ENCODE results near the gene FOXP1.
"Not testable (repeated sequence)": the region's sequence is repeated elsewhere in the genome, so short reads cannot be mapped to it uniquely, and the experiment has no call there.

Gene FOXP1

DNA sequence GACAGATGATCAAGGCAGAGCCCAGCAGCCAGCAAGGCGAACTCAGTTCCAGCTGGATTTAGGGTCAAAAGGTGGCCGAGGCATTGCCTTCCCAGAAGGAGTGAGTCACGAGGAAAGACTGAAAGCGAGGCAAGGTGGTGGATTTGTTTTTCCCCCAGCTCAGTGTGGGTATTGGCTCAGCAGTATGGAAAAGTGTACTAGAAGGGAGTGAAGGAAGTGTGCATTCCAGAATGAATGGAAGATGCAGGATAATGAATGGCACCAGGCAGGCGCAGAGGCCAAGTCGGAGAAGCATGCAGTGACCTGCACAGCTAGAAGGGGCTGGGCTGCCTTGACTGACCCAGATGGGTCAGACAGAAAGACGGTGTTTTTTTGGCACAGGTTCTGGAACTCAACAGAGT lies 46.3 kb downstream of the FOXP1 start:
- Mint-ChIP-seq H3K27me3 (no peaks in the 10 kb centered on the region), H3K9me3 (ENCODE audit: low read depth) (no peaks in the 10 kb centered on the region), H3K36me3 (peaks cover 7% of the 10 kb centered on the region), H3K27ac (no peak overlapping the region), H3K4me3 (no peak overlapping the region), H3K4me1 (ENCODE audit: low read depth) (peaks cover 10% of the 10 kb centered on the region)

DNA sequence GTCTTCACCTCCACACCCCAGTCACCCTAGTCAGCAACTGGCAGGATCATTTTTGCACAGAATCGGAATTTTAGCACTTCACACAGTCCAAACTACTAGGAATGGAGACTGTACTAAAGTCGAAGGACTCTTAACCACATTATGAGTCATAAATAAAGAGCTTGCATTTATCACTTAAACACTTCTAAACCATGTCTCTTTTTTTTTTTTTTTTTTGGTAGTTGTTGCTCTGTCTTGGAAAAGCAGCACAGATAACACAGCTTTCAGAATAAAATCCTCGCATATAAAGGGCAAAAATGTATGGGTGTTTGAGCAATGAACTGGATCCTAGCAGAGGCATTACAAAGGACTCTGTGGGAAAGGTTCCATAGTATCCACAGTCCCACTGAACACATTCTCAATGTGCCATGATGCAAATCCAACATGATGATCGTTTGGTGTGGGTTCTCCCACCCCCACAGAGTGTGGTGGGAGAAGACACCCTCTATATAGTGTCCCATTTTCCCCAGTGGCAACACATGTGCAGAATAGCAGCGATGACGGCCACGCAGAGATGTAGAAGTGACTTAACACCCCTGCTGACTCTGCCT lies 47.1 kb downstream of the FOXP1 start:
- H3K27ac Mint-ChIP-seq: no peak overlapping the region
- H3K4me1 Mint-ChIP-seq (ENCODE audit: low read depth): peaks cover 7% of the 10 kb centered on the region
- no peaks in the 10 kb centered on the region for H3K27me3 Mint-ChIP-seq
- H3K4me3 Mint-ChIP-seq: no peak overlapping the region
- H3K36me3 Mint-ChIP-seq: peaks cover 11% of the 10 kb centered on the region
- H3K9me3 Mint-ChIP-seq (ENCODE audit: low read depth): no peaks in the 10 kb centered on the region

DNA sequence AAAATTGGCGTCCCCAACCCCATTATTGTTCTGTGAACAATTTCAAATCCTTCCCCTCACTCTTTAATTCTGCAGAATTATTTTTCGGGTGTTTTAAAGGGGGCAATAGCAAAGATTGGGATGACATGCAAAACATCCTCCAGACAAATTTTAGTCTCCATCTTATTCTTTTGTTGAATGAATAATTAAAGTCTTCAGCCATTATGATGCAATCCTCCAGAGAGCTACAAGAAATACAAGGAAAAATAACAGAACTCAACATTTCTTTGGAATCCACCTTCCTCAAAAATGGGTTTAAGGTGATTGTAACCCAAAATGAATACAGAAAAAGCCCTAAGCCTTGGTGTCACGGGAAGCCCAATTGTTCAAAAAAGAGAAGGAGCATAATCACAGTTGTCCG lies 49.9 kb downstream of the FOXP1 start:
- no peak overlapping the region for H3K27ac Mint-ChIP-seq
- peaks cover 6% of the 10 kb centered on the region for H3K36me3 Mint-ChIP-seq
- H3K4me1 Mint-ChIP-seq (ENCODE audit: low read depth): peaks cover 17% of the 10 kb centered on the region
- no peaks in the 10 kb centered on the region for H3K27me3 Mint-ChIP-seq
- no peak overlapping the region for H3K4me3 Mint-ChIP-seq
- no peaks in the 10 kb centered on the region for H3K9me3 Mint-ChIP-seq (ENCODE audit: low read depth)

DNA sequence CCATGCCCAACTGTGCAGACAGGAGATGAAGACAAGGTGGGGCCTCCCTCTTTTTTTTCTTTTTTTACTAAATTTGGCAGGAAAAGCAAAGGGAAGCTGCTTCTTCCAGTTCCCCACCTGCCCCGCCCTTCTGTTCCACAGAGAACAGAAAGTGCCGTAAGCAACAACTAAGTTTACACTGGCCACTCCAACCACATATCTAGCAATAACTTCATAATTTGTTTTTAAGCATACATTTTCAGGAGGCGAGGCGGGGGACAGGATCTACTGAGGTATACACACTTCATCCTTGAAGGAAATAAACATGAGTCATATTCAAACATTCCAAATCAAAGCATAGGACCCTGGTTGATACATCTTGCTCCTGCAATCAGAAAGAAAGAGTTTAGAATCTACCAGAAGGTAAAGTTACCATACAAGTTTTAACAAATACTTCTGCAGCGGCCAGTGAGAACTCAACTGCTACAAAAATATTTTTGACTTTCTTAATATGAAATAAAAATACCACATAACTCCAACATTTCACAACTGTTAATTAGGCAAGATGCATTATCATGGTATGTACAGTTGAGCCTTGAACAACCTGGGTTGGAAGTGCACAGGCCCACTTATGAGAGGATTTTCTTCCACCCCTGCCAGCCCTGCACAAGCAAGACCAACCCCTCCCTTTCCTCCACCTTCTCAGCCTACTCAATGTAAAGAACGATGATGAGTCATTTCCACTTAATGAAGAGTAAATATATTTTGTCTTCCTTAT lies 50.7 kb downstream of the FOXP1 start:
- Mint-ChIP-seq H3K4me1 (ENCODE audit: low read depth) (peaks cover 20% of the 10 kb centered on the region), H3K4me3 (no peak overlapping the region), H3K9me3 (ENCODE audit: low read depth) (no peaks in the 10 kb centered on the region), H3K36me3 (peaks cover 6% of the 10 kb centered on the region), H3K27ac (no peak overlapping the region), H3K27me3 (no peaks in the 10 kb centered on the region)

DNA sequence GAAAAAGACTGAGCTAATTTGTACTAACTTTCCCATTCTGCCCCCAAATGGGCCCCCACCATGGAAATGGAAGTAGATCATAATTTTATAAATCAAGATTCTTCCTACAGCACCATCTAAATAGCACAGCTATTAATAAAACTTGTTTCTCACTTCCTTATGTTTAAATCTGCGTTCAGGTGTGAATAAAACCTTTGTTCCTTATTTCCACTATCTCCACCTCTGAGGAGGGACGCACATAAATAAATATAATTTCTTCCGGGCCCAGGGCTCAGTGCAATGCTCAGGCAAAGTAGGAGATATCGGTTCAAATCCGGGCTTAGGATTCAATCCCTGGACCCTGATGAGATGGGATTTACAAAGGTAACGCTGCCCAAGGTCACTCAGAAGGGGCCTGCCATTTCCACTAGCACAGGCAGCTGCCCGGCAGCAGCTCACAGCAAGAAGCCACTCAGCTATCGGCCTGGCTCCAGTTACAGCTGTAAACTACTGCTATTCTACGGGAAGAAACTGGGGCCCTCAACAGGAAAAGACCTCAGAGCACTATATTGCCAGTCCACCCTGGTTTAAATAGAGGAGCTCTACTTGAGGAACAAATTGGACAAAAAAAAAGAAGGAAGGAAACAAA lies 52.5 kb downstream of the FOXP1 start:
- H3K27me3 Mint-ChIP-seq: no peaks in the 10 kb centered on the region
- no peak overlapping the region for H3K27ac Mint-ChIP-seq
- H3K4me1 Mint-ChIP-seq (ENCODE audit: low read depth): peaks cover 15% of the 10 kb centered on the region
- no peaks in the 10 kb centered on the region for H3K9me3 Mint-ChIP-seq (ENCODE audit: low read depth)
- H3K4me3 Mint-ChIP-seq: no peak overlapping the region
- peaks cover 11% of the 10 kb centered on the region for H3K36me3 Mint-ChIP-seq

DNA sequence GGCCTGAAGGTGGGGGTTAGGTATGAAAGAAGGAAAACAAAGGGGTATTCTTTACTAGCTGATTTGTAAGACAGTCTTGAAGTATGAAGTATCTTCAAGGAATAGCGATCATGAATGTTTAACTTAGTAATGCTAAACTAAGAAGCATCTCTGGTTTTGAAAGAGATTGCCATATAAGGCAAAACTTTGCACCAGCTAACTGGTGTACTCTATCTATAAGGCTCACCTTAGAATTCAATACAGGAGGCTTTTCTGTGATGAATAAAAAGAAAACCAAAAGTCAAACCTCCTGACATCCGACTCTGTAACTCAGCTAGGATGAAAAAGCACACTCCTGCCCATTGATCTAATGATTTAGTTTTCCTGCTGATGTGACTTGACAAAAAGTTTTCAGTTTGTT lies 54.7 kb downstream of the FOXP1 start:
- peaks cover 15% of the 10 kb centered on the region for H3K4me1 Mint-ChIP-seq (ENCODE audit: low read depth)
- no peak overlapping the region for H3K4me3 Mint-ChIP-seq
- H3K9me3 Mint-ChIP-seq (ENCODE audit: low read depth): no peaks in the 10 kb centered on the region
- peaks cover 11% of the 10 kb centered on the region for H3K36me3 Mint-ChIP-seq
- H3K27ac Mint-ChIP-seq: no peak overlapping the region
- no peaks in the 10 kb centered on the region for H3K27me3 Mint-ChIP-seq

DNA sequence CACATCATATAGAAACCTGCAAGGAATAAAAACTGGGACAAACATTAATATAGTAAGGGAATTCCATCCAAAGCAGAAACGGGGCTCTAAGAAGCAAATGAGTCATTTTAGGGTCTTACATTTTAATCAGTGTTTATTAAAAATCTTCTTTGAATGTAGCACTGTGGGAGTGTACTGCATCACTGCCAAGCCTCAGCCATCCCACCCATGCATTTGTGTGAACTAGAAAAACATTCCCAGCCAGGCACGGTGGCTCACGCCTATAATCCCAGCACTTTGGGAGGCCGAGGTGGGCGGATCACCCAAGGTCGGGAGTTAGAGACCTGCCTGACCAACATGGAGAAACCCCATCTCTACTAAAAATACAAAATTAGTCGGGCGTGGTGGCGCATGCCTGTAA lies 57.1 kb downstream of the FOXP1 start:
- not testable (repeated sequence) for H3K4me3 Mint-ChIP-seq; H3K36me3 Mint-ChIP-seq; H3K27me3 Mint-ChIP-seq; H3K9me3 Mint-ChIP-seq (ENCODE audit: low read depth); H3K27ac Mint-ChIP-seq
- peaks cover 15% of the 10 kb centered on the region for H3K4me1 Mint-ChIP-seq (ENCODE audit: low read depth)

DNA sequence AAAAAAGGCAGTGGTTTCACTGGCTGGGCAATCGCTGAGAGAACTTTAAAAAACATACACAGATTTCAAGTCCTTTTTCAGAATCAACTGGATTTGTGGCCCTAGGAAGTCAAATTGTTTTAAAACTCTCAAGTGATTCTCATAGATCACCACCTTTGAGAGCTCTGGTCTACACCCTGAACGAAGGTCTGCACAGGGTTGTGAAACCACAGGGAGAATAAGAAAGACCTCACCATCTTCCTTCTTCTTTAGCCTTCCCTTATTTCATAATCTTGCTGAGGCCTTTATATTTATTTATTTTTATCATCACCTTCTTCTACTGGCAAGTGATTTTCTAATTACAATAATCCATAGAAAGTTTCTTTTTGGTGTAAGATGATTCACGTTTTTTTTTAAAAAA lies 58.1 kb downstream of the FOXP1 start:
- no peak overlapping the region for H3K4me3 Mint-ChIP-seq
- H3K27me3 Mint-ChIP-seq: no peaks in the 10 kb centered on the region
- peaks cover 9% of the 10 kb centered on the region for H3K36me3 Mint-ChIP-seq
- no peaks in the 10 kb centered on the region for H3K9me3 Mint-ChIP-seq (ENCODE audit: low read depth)
- no peak overlapping the region for H3K27ac Mint-ChIP-seq
- peaks cover 21% of the 10 kb centered on the region for H3K4me1 Mint-ChIP-seq (ENCODE audit: low read depth)

DNA sequence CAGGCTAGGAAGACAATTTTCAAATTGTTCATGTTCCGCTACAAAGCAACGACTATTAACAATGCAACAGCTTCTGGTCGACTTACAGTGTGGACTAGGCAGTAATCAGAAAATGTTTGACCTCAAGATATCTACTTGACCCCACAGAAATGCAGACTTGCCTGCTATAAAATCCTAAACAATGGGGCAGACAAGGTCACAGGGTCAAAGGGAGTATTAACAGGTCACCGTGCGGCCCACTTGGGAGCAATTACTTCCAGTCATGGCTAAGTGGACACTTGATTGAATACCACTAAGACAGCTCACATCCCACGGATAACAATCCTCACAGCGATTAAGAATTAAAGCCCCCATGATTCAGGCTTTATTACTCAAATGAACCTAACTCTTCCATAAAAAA lies 58.9 kb downstream of the FOXP1 start:
- peaks cover 18% of the 10 kb centered on the region for H3K4me1 Mint-ChIP-seq (ENCODE audit: low read depth)
- peaks cover 9% of the 10 kb centered on the region for H3K36me3 Mint-ChIP-seq
- no peaks in the 10 kb centered on the region for H3K9me3 Mint-ChIP-seq (ENCODE audit: low read depth)
- H3K27ac Mint-ChIP-seq: no peak overlapping the region
- no peaks in the 10 kb centered on the region for H3K27me3 Mint-ChIP-seq
- no peak overlapping the region for H3K4me3 Mint-ChIP-seq

DNA sequence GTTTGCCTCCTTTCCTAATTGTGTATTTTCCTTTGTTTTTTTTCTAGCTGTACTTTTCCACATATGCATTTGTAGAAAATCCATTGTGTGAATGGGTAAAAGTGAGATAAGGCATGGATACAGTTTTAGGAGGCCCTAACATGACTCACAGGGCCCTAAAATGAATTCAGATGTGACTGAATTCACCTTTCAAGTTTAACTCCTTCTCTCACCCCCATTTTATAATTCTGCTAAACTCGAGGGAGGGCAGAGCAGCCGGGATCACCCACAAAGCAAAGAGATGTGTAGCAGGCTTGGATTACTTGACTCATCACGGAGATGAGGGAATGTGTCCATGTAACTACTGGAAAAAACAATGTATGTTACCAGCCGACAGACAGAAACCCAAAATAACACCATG lies 59.9 kb downstream of the FOXP1 start:
- no peaks in the 10 kb centered on the region for H3K27me3 Mint-ChIP-seq
- H3K9me3 Mint-ChIP-seq (ENCODE audit: low read depth): no peaks in the 10 kb centered on the region
- H3K4me3 Mint-ChIP-seq: no peak overlapping the region
- H3K27ac Mint-ChIP-seq: no peak overlapping the region
- H3K4me1 Mint-ChIP-seq (ENCODE audit: low read depth): peaks cover 10% of the 10 kb centered on the region
- H3K36me3 Mint-ChIP-seq: peaks cover 9% of the 10 kb centered on the region

DNA sequence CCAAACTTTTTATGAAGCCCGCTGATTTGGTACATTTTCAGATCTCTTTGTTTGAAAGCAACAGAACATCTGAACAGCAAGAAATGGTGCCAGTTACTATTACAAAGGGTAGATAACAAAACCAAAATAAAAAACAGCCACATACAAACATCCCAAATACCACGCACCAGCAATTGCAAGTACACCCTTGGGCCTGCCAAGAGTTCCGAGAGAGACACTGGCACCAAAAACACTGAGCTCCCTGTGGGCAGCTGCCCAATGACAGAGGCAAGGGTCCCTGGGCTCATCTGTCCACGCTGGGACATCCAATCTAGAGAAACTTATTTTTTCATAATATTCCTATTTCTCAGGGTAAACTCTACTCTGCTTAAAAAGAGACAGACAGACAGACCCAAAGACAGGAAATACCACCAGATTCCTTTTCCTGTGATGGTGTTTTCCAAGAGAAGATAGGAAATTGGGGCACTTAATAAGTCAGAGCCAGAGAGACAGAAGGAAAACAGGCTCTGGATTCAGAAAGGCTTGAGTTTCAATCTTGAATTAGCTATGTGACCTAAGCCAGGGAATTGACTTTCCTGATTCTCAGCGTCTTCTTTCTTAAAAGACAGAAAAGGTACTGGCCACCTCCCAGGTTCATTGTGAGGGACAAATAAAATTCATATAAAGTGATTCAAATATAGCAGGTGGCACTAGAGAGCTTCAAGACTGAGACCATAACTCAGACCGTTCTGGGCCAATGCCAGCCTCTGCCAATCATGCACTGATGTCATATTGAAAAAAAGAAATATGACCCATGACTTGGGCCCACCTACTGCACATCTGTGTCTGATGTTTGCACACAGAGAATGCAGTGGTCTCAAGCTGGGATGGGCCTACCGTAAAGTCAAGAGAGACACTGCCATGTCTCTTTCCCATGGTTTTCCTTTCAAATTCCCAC lies 61.3 kb downstream of the FOXP1 start:
- H3K9me3 Mint-ChIP-seq (ENCODE audit: low read depth): no peaks in the 10 kb centered on the region
- peaks cover 6% of the 10 kb centered on the region for H3K4me1 Mint-ChIP-seq (ENCODE audit: low read depth)
- peaks cover 8% of the 10 kb centered on the region for H3K36me3 Mint-ChIP-seq
- H3K27me3 Mint-ChIP-seq: no peaks in the 10 kb centered on the region
- no peak overlapping the region for H3K4me3 Mint-ChIP-seq
- no peak overlapping the region for H3K27ac Mint-ChIP-seq

DNA sequence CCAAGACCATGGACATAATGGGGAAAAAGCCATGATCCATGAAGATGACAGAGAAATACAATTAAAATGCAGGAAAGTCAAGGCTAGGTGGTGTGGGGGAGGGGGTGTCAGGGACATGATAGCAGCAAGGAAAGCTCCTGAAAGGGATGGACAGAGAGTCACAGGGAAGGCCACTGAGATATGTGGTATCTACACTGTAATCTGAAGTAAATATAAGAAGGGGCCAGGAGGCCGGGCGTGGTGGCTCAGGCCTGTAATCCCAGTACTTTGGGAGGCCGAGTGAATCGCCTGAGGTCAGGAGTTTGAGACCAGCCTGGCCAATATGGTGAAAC lies 62.5 kb downstream of the FOXP1 start:
- H3K9me3 Mint-ChIP-seq (ENCODE audit: low read depth): no peaks in the 10 kb centered on the region
- H3K36me3 Mint-ChIP-seq: peaks cover 6% of the 10 kb centered on the region
- no peaks in the 10 kb centered on the region for H3K27me3 Mint-ChIP-seq
- H3K4me3 Mint-ChIP-seq: no peak overlapping the region
- H3K4me1 Mint-ChIP-seq (ENCODE audit: low read depth): peaks cover 6% of the 10 kb centered on the region
- H3K27ac Mint-ChIP-seq: no peak overlapping the region

DNA sequence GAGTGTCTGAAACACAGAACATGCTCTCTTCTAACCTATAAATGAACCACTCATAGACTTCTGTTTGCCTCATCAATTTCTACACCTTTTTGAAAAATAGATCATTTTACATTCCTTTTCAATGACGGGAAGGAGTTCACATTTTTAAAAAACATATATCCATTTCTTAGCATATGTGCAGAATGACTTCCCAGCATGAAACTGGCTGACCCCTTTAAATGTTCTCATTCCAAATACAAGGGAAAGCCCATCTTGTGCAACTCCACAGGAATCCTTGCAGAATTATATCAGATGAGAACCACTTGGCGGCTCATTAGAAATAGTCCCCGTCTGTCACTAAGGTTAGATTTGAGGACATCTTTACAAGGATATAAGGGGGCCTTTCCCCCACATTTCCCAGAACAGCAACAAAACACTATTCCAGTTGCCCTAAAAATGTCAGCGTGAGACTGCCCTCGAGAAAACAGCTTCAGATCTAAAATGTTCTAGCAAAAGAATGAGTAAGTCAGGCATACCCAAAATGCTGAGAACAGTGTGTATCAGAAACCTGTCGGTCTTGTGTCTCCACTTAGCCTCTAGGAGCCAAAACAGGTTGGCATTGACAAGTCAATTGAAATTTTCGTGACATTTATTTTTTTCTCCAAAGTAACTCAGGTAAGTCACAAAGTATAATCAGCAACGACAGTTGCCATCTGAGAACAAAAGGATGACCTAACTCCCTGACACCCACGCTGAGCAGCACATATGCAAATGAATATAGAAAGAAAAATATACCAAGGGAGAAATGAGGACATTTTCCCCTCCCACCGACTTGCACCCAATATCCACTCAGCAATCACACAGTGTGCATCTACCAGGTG lies 63.1 kb downstream of the FOXP1 start:
- H3K4me1 Mint-ChIP-seq (ENCODE audit: low read depth): peaks cover 6% of the 10 kb centered on the region
- no peaks in the 10 kb centered on the region for H3K9me3 Mint-ChIP-seq (ENCODE audit: low read depth)
- no peaks in the 10 kb centered on the region for H3K27me3 Mint-ChIP-seq
- H3K36me3 Mint-ChIP-seq: peaks cover 6% of the 10 kb centered on the region
- no peak overlapping the region for H3K4me3 Mint-ChIP-seq
- no peak overlapping the region for H3K27ac Mint-ChIP-seq

DNA sequence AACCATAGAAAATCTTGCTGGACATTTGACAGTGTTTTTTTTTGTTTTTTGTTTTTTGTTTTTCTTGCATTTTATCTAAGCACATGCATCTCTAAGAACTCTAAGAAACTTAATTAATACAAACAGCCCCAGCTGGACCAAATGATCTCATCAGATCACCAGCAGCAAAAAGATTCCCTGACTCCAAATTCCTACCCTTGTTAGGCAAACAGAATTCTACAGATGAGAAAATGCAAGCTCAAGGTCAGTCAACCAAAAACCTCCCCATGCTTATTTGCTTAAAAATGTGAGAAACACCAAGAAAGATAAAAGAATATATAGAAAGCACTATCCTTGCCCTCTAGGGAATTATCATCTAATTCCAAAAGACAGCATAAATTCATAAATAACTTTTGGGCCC lies 65.4 kb downstream of the FOXP1 start:
- Mint-ChIP-seq H3K9me3 (ENCODE audit: low read depth) (no peaks in the 10 kb centered on the region), H3K27me3 (no peaks in the 10 kb centered on the region), H3K36me3 (peaks cover 2% of the 10 kb centered on the region), H3K4me3 (no peak overlapping the region), H3K4me1 (ENCODE audit: low read depth) (peaks cover 6% of the 10 kb centered on the region), H3K27ac (no peak overlapping the region)
